HUES64 (cell line): ENCODE data around the gene SSBP3.
"Not testable (repeated sequence)": the region's sequence is repeated elsewhere in the genome, so short reads cannot be mapped to it uniquely, and the experiment has no call there.

ENCODE experiments used
- H3K27ac ChIP-seq: 2 replicates; pipeline ENCODE4 v1.7.0; 2013; ENCODE audit warnings: low read depth, low read length, inconsistent platforms
- H3K27me3 ChIP-seq: 2 replicates; pipeline ENCODE4 v1.6.1; 2013; ENCODE audit warnings: mild to moderate bottlenecking, low read length; ENCODE audit not compliant: insufficient read depth
- H3K36me3 ChIP-seq: 2 replicates; pipeline ENCODE4 v1.6.1; 2013; ENCODE audit warnings: mild to moderate bottlenecking, low read length; ENCODE audit not compliant: insufficient read depth
- H3K4me1 ChIP-seq: 2 replicates; pipeline ENCODE4 v1.6.1; 2013; ENCODE audit warnings: mild to moderate bottlenecking, low read length, moderate library complexity; ENCODE audit not compliant: insufficient read depth
- H3K4me3 ChIP-seq: 2 replicates; pipeline ENCODE4 v1.5.1; 2013; ENCODE audit warnings: mild to moderate bottlenecking, low read length, moderate library complexity
- H3K9ac ChIP-seq: 2 replicates; pipeline ENCODE4 v1.6.1; 2013; ENCODE audit warnings: mild to moderate bottlenecking, low read depth, low read length
- H3K9me3 ChIP-seq: 2 replicates; pipeline ENCODE4 v1.6.1; 2013; ENCODE audit warnings: low read depth, low read length; ENCODE audit not compliant: insufficient read depth
- WGBS: fragments of 150-250, 120-280 bp; methylation state at CpG from one replicate; pipeline ENCODE4 v1.1.7; 2013; ENCODE audit warnings: missing lambda C conversion rate; 5-methylcytosine and 5-hydroxymethylcytosine counted together

Gene SSBP3

GRCh38 chr1:54428837-54429518 lies 22.8 kb upstream of the SSBP3 start:
- 0 out of 2 replicates have a peak, but pooled peaks cover 3% of the 10 kb centered on the region for H3K9me3 ChIP-seq
- WGBS = 89% methylated on average over 10 of the region's 10 CpGs

DNA sequence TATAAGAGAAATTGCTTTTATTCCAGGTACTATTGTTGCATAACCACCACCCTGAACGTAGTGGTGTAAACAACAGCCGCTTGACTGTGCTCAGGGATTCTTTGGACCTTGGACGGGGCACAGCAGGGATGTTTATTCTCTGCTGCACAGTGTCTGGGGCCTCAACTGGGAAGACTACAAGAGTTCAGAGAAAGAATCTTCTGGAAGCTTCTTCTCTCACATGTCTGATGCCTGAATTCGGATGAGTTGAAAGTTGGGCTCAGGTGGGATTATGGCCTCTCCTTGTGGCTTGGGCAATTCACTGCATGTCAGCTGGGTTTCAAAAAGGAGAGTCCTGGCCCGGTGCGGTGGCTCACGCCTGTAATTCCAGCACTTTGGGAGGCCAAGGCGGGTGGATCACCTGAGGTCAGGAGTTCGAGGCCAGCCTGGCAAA lies 19.0 kb upstream of the SSBP3 start:
- 91% methylated on average over 9 of the region's 9 CpGs for WGBS
- no peaks in the 10 kb centered on the region for H3K27me3 ChIP-seq
- no peak overlapping the region for H3K27ac ChIP-seq
- H3K4me1 ChIP-seq = no peaks in the 10 kb centered on the region
- no peaks in the 10 kb centered on the region for H3K36me3 ChIP-seq
- H3K9me3 ChIP-seq = 0 out of 2 replicates have a peak, but pooled peaks cover 3% of the 10 kb centered on the region
- H3K4me3 ChIP-seq = no peak overlapping the region
- H3K9ac ChIP-seq = no peak overlapping the region

More at GRCh38 chr1:54428837-54429518, 22.8 kb upstream of the SSBP3 start:
- H3K36me3 ChIP-seq = no peaks in the 10 kb centered on the region
- H3K9ac ChIP-seq = no peak overlapping the region
- no peak overlapping the region for H3K27ac ChIP-seq
- no peaks in the 10 kb centered on the region for H3K27me3 ChIP-seq
- no peak overlapping the region for H3K4me3 ChIP-seq
- no peaks in the 10 kb centered on the region for H3K4me1 ChIP-seq

- H3K9me3 ChIP-seq = 0 out of 2 replicates have a peak, but pooled peaks cover 3% of the 10 kb centered on the region
- H3K4me3 ChIP-seq = no peak overlapping the region
- no peaks in the 10 kb centered on the region for H3K4me1 ChIP-seq
- no peaks in the 10 kb centered on the region for H3K36me3 ChIP-seq
- H3K27ac ChIP-seq = no peak overlapping the region
- H3K9ac ChIP-seq = no peak overlapping the region
- WGBS = 84% methylated on average over 1 of the region's 2 CpGs
- H3K27me3 ChIP-seq = no peaks in the 10 kb centered on the region
These were observed 18.2 kb upstream of the SSBP3 start for GRCh38 chr1:54424398-54424797.

DNA sequence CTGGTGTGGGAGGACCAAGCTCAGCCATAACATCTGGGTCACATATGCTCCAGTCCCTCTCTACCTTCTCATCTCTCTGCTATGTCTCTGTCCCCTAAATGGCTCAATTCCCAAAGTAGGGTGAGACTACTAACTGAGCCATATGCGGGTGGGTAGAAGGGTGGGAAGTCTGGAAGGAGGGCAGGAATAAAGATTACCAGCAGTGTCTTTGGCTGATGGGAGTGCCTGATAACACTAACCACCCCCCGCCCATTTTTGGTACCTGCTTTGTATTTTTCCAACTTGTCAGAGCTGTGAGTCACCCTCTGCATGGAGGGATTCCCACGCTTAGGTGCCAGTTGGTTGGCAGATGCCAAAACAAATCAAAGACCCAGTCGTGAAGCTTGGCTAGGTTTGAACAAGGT lies 14.9 kb upstream of the SSBP3 start:
- WGBS = 81% methylated on average over 4 of the region's 4 CpGs
- Histone ChIP-seq H3K36me3 (no peaks in the 10 kb centered on the region), H3K4me1 (no peaks in the 10 kb centered on the region), H3K9me3 (no peaks in the 10 kb centered on the region), H3K9ac (no peak overlapping the region), H3K4me3 (no peak overlapping the region), H3K27ac (no peak overlapping the region), H3K27me3 (no peaks in the 10 kb centered on the region)

- WGBS = 97% methylated on average over 6 of the region's 6 CpGs
- H3K27ac ChIP-seq, H3K27me3 ChIP-seq, H3K9me3 ChIP-seq, H3K36me3 ChIP-seq, H3K9ac ChIP-seq, H3K4me3 ChIP-seq, H3K4me1 ChIP-seq: not testable (repeated sequence)
These were observed 12.4 kb upstream of the SSBP3 start for GRCh38 chr1:54418598-54418997.

DNA sequence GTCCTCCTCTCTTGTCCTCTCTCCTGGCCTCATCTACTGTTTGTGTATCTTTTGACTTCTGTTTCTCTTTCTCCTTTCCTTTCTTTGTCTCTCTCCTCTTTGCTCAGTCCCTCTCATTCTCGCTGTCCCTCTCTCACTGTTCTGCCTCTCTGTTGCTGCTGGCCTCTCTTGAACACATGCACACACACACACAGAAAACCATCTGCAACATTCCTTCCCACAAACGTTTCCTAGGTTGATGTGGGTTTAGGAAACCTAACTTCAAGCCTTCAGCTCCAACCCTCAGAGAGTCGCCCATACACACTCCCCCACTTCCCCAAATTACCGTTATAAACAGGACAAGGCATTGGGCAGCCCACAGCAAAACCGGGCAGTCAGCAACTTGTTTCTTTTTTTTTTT lies 10.9 kb upstream of the SSBP3 start:
- H3K9ac ChIP-seq = no peak overlapping the region
- H3K27ac ChIP-seq = no peak overlapping the region
- WGBS = 81% methylated on average over 5 of the region's 5 CpGs
- no peak overlapping the region for H3K4me3 ChIP-seq
- no peaks in the 10 kb centered on the region for H3K27me3 ChIP-seq
- no peaks in the 10 kb centered on the region for H3K9me3 ChIP-seq
- no peaks in the 10 kb centered on the region for H3K36me3 ChIP-seq
- no peaks in the 10 kb centered on the region for H3K4me1 ChIP-seq

DNA sequence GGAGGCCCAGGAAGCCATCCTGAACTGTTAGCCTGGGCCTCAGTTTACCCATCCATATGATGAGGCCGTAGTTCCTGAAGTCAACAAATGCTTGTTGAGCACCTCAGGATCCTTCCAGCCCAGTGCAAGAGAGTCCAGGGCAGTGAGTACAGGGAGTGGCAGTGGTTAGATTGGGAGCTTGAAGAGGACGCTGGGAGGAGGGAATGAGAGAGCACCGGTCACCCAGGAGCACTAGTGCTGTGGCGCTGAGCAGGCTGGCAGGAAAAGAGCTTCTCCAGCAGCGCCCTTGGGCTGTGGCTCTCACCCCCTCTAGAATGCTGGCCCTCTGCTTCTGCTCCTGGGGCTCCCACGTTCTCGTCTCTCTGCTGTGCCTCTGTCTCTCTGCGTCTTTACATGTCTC lies 10.2 kb upstream of the SSBP3 start:
- Histone ChIP-seq H3K4me1 (no peaks in the 10 kb centered on the region), H3K36me3 (no peaks in the 10 kb centered on the region), H3K4me3 (no peak overlapping the region), H3K9ac (no peak overlapping the region), H3K9me3 (no peaks in the 10 kb centered on the region), H3K27ac (no peak overlapping the region), H3K27me3 (no peaks in the 10 kb centered on the region)
- 91% methylated on average over 8 of the region's 8 CpGs for WGBS

DNA sequence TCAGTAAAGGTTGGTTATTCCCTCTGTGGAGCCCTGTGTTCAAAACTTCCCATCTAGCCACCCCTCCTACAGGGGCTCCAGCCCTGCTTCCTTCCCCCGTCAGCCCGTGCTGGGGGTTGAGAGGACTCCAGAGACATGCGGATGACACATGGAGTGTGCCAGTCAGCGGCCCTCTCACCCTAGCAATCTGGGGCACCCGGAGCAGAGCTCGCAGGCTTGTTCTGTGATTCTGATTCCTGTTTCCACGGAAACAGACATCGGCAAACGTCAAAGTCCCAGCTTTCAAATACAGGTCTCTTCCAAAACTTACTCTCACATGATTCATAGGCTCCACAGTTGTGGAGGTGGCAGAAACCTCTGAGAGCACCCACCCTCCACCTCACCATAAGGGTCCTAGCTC lies 9.8 kb upstream of the SSBP3 start:
- Histone ChIP-seq H3K4me1 (no peaks in the 10 kb centered on the region), H3K9me3 (no peaks in the 10 kb centered on the region), H3K4me3 (no peak overlapping the region), H3K27me3 (no peaks in the 10 kb centered on the region), H3K36me3 (no peaks in the 10 kb centered on the region), H3K27ac (no peak overlapping the region), H3K9ac (no peak overlapping the region)
- 85% methylated on average over 9 of the region's 9 CpGs for WGBS

DNA sequence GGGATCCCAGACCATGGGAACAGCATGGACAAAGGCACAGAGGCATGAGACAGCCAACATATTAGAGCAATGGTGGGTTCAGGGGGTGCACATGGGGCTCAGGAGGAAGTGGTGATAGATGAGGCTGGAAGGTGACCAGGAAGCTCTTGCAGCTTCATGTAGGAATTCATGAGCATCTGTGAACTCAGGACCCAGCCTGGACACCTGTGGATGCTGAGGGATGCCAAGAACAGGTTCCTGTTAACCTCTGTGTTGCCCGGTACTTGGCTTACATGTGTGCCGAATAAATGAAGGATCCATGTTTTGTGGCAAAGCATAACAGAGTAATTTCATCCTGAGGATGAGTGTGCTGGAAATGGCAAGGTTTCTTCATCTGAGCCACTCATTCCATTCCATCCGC lies 9.3 kb upstream of the SSBP3 start:
- Histone ChIP-seq H3K9me3 (no peaks in the 10 kb centered on the region), H3K36me3 (no peaks in the 10 kb centered on the region), H3K9ac (no peak overlapping the region), H3K4me1 (0 out of 2 replicates have a peak, but pooled peaks cover under 1% of the 10 kb centered on the region), H3K27me3 (no peaks in the 10 kb centered on the region), H3K4me3 (no peak overlapping the region), H3K27ac (no peak overlapping the region)
- 91% methylated on average over 3 of the region's 3 CpGs for WGBS

GRCh38 chr1:54413732-54414131 lies 7.5 kb upstream of the SSBP3 start:
- no peak overlapping the region for H3K9ac ChIP-seq
- no peaks in the 10 kb centered on the region for H3K9me3 ChIP-seq
- H3K27ac ChIP-seq = no peak overlapping the region
- H3K4me3 ChIP-seq = no peak overlapping the region
- H3K4me1 ChIP-seq = peaks cover 13% of the 10 kb centered on the region; the same call in 1 of the 2 replicates
- WGBS = 94% methylated on average over 4 of the region's 4 CpGs
- no peaks in the 10 kb centered on the region for H3K36me3 ChIP-seq
- H3K27me3 ChIP-seq = no peaks in the 10 kb centered on the region

- H3K4me3 ChIP-seq = no peak overlapping the region
- no peak overlapping the region for H3K9ac ChIP-seq
- no peak overlapping the region for H3K27ac ChIP-seq
- H3K36me3 ChIP-seq = no peaks in the 10 kb centered on the region
- peaks cover 18% of the 10 kb centered on the region for H3K4me1 ChIP-seq
- H3K9me3 ChIP-seq = no peaks in the 10 kb centered on the region
- no peaks in the 10 kb centered on the region for H3K27me3 ChIP-seq
- WGBS = 93% methylated on average over 2 of the region's 2 CpGs
These were observed 7.1 kb upstream of the SSBP3 start for GRCh38 chr1:54413295-54413694.

- Histone ChIP-seq H3K4me1 (peaks cover 24% of the 10 kb centered on the region), H3K9me3 (no peaks in the 10 kb centered on the region), H3K4me3 (no peak overlapping the region), H3K27ac (no peak overlapping the region), H3K9ac (no peak overlapping the region), H3K36me3 (no peaks in the 10 kb centered on the region), H3K27me3 (no peaks in the 10 kb centered on the region)
- WGBS = 88% methylated on average over 9 of the region's 9 CpGs
These were observed 4.2 kb upstream of the SSBP3 start for GRCh38 chr1:54410359-54410758.
